ENCODE results near the gene SLC22A1. TPM values are rescaled to one million over a fixed set of nuclear protein-coding genes. Genes with fewer than 3 reads are reported as not detected.

SLC22A1 gene
- total RNA-seq, 1 experiment from 2014 or later, result 0.86 TPM

DNA sequence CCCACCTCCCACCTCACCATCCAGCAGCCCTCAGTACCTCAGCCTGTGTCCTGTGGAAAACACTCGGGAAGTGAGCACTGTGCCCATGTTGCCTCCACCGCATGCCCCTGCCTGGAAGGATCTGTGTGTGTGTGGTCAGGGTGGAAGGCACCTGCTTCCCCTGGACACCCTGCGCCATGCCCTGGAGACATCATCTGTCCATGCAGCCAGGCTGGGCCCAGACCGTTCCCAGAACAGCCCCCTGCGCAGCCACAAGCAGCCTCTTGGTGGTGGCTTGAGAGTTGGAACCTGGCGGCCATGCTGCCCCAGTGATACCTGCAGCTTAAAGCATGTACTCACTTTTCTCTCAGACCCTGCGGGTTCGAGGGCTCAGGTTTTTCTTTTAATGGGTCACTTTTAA, 34.9 kb upstream of the SLC22A1 start:
- RAD21 ChIA-PET (ENCODE audit: low non-redundant PET in 1 of 2, low total read pairs in 2 of 2, uncharacterized antibody in 2 of 2, unreplicated experiment in 2 of 2), result no interaction called here
- no peak overlapping the region for H3K4me3 ChIP-seq (replicated peaks in 1 of 2; ENCODE audit: low read depth in 1 of 2, low read length in 2 of 2)
- CTCF ChIA-PET, result interaction anchor here (2.2 kb wide), 1 partner anchor 223 kb away, joined by 15 read pairs; no protein-coding TSS in a partner anchor
- H3K36me3 ChIP-seq (ENCODE audit: control insufficient read depth in 1 of 2, insufficient read depth in 2 of 2, low read length in 2 of 2), result peaks cover 10 to 20% of the 10 kb centered on the region in 2 experiments; a peak in 3 of 4 replicates
- no peak overlapping the region for H3K4me2 ChIP-seq (ENCODE audit: low read length)
- no peaks in the 10 kb centered on the region for H3K79me2 ChIP-seq (ENCODE audit: insufficient read depth, low read length)
- no peak overlapping the region for H3K9ac ChIP-seq (ENCODE audit: low read length)
- DNase-seq (ENCODE audit: low read depth, low spot score), result no peak
- H3K27me3 ChIP-seq (ENCODE audit: insufficient read depth, low read length), result no peaks in the 10 kb centered on the region
- TF ChIP-seq YY1 (IDR thresholded peaks at IDR 0.05; ENCODE audit: extremely low read depth, insufficient replicate concordance, low read depth, low read length) (no peak), ZFX (IDR thresholded peaks at IDR 0.05) (no peak), POLR2A (IDR thresholded peaks at IDR 0.05; ENCODE audit: borderline replicate concordance, extremely low read depth, insufficient read depth, insufficient read length) (no peak), JUND (IDR thresholded peaks at IDR 0.05) (no peak), REST (IDR thresholded peaks at IDR 0.05; ENCODE audit: low read depth) (no peak), FOSL1 (IDR thresholded peaks at IDR 0.05; ENCODE audit: low read depth) (no peak), ZNF274 (IDR thresholded peaks at IDR 0.05; ENCODE audit: low read depth, low read length) (no peak), CEBPB (IDR thresholded peaks at IDR 0.05; ENCODE audit: low read depth) (no peak), CTCF (IDR thresholded peaks at IDR 0.05 in 2 of 3, conservative IDR thresholded peaks at IDR 0.05 in 1 of 3; ENCODE audit: borderline replicate concordance in 1 of 3, insufficient read depth in 1 of 3, low read depth in 2 of 3, low read length in 2 of 3) (no peak), EZH2 (IDR thresholded peaks at IDR 0.05) (no peak), EGR1 (IDR thresholded peaks at IDR 0.05; ENCODE audit: low read depth) (no peak), CBX3 (IDR thresholded peaks at IDR 0.05; ENCODE audit: low read depth) (no peak), SRF (IDR thresholded peaks at IDR 0.05; ENCODE audit: low read depth) (no peak), RAD21 (IDR thresholded peaks at IDR 0.05; ENCODE audit: low read depth) (no peak)
- TF ChIP-seq, protein P1, sequence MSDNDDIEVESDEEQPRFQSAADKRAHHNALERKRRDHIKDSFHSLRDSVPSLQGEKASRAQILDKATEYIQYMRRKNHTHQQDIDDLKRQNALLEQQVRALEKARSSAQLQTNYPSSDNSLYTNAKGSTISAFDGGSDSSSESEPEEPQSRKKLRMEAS (IDR thresholded peaks at IDR 0.05), result no peak
- no peaks in the 10 kb centered on the region for H3K9me3 ChIP-seq (ENCODE audit: control insufficient read depth in 1 of 2, insufficient read depth in 1 of 2, low read depth in 1 of 2, low read length in 2 of 2)
- no peaks in the 10 kb centered on the region for H3K4me1 ChIP-seq (ENCODE audit: control insufficient read depth in 1 of 2, insufficient read depth in 2 of 2, low read length in 2 of 2)
- ATAC-seq, result no peak
- no peaks in the 10 kb centered on the region for H3K9me2 ChIP-seq (ENCODE audit: insufficient read depth)
- intact Hi-C loops (cut with micrococcal nuclease), result no loop called here
- H2AFZ ChIP-seq (ENCODE audit: low read depth, low read length, poor library complexity, severe bottlenecking), result no peak overlapping the region
- no peak overlapping the region for H3K27ac ChIP-seq (ENCODE audit: low read depth, low read length)
- POLR2A ChIA-PET, result no interaction called here
- no TSS peak for BruUV-seq (replicated peaks)
- H4K20me1 ChIP-seq (ENCODE audit: insufficient read depth), result no peaks in the 10 kb centered on the region
